Endothelial cell of umbilical vein (primary cell): Measurements from ENCODE around the gene UBE2I. TPM values are rescaled to one million over a fixed set of nuclear protein-coding genes. Genes with fewer than 3 reads are reported as not detected.

Source experiments
- BruUV-seq: library from RNA; stranded (reverse); fragments of 400-500 nt; replicated peaks from 2 replicates; lab custom pipeline; 2021; lab: Mats Ljungman, UMichigan
- CTCF ChIA-PET: fragments of 300-600, 350-600 bp; sonication (Branson Sonifier 250); formaldehyde crosslinking; loops from one replicate; lab custom pipeline; 2021; ENCODE audit warnings: antibody characterized with exemption, inconsistent platforms; lab: Charles Lee
- POLR2A ChIA-PET: fragments of 300-600, 350-600 bp; sonication (Branson Sonifier 250); formaldehyde crosslinking; loops from one replicate; lab custom pipeline; 2021; ENCODE audit warnings: antibody characterized with exemption, inconsistent platforms; lab: Charles Lee
- DNase-seq: peaks from one replicate; pipeline ENCODE4 v3.0.0-alpha.2; 2011; ENCODE audit warnings: low read depth, low spot score
- FAIRE-seq: peaks from 2 replicates; lab custom pipeline; 2011; peaks lifted over from hg19 to GRCh38; lab: Jason Lieb, UNC
- H2AFZ ChIP-seq: 2 replicates; pipeline ENCODE4 v1.6.0; 2012; ENCODE audit warnings: low read depth, low read length, control low read depth, inconsistent platforms
- H3K27ac ChIP-seq: 2 replicates; pipeline ENCODE4 v1.5.1; 2011; ENCODE audit warnings: low read depth, mild to moderate bottlenecking, control low read depth, low read length, moderate library complexity; ENCODE audit not compliant: insufficient read depth
- H3K27me3 ChIP-seq, 2 experiments: 2 replicates each; pipeline versions ENCODE4 v1.6.0 to v1.6.1; 2011; ENCODE audit warnings: low read length in 2 of 2, mixed read lengths in 1 of 2; ENCODE audit not compliant: control insufficient read depth in 2 of 2, insufficient read depth in 2 of 2
- H3K36me3 ChIP-seq, 2 experiments: 2 replicates in 1 of 2; 3 replicates in 1 of 2; pipeline ENCODE4 v1.5.1; 2011; ENCODE audit warnings: low read length in 2 of 2, mild to moderate bottlenecking in 1 of 2, moderate library complexity in 1 of 2; ENCODE audit not compliant: control insufficient read depth in 2 of 2, insufficient read depth in 2 of 2; ENCODE audit errors: extremely low read depth in 1 of 2
- H3K4me1 ChIP-seq: 3 replicates; pipeline ENCODE4 v1.5.1; 2011; ENCODE audit warnings: mild to moderate bottlenecking, low read length; ENCODE audit not compliant: control insufficient read depth, insufficient read depth; ENCODE audit errors: extremely low read depth
- H3K4me2 ChIP-seq: 2 replicates; pipeline ENCODE4 v1.6.1; 2011; ENCODE audit warnings: low read length, control low read depth, mixed read lengths; ENCODE audit not compliant: insufficient read depth
- H3K4me3 ChIP-seq, 3 experiments: fragments of 200-600 bp in 1 of 3; sonication (generic), shearing (Covaris generic) in 1 of 3; replicated peaks in 1 of 3; 2 replicates each; pipeline ENCODE4 v1.5.1; 2011 to 2016; ENCODE audit warnings: control low read depth in 3 of 3, low read length in 3 of 3, mild to moderate bottlenecking in 2 of 3, inconsistent platforms in 1 of 3, low read depth in 1 of 3, moderate library complexity in 1 of 3; ENCODE audit not compliant: insufficient read depth in 1 of 3
- H3K79me2 ChIP-seq: 2 replicates; pipeline ENCODE4 v1.6.0; 2012; ENCODE audit warnings: low read length, inconsistent platforms; ENCODE audit not compliant: control insufficient read depth, insufficient read depth
- H3K9ac ChIP-seq: replicated peaks from 2 replicates; pipeline ENCODE3; 2011; ENCODE audit warnings: low read length, control low read depth; ENCODE audit not compliant: insufficient read depth; ENCODE audit errors: extremely low read depth
- H3K9me1 ChIP-seq: replicated peaks from 3 replicates; pipeline ENCODE4 v1.6.0; 2011; ENCODE audit warnings: mild to moderate bottlenecking, low read length; ENCODE audit not compliant: control insufficient read depth, insufficient read depth; ENCODE audit errors: extremely low read depth
- H3K9me3 ChIP-seq: replicated peaks from 2 replicates; pipeline ENCODE4 v1.5.1; 2012; ENCODE audit warnings: low read length, inconsistent platforms; ENCODE audit not compliant: control insufficient read depth, insufficient read depth
- H4K20me1 ChIP-seq: replicated peaks from 2 replicates; pipeline ENCODE3; 2011; ENCODE audit warnings: mild to moderate bottlenecking, low read length; ENCODE audit not compliant: control insufficient read depth, insufficient read depth; ENCODE audit errors: extremely low read depth
- CTCF ChIP-seq, 2 donors: IDR thresholded peaks; 1 replicate in 1 of 2; 2 replicates in 1 of 2; pipeline ENCODE4 v1.5.1; 2011; ENCODE audit warnings: low read length in 2 of 2, mild to moderate bottlenecking in 2 of 2, moderate library complexity in 2 of 2, control low read depth in 1 of 2, inconsistent platforms in 1 of 2, low read depth in 1 of 2; ENCODE audit not compliant: insufficient read depth in 1 of 2; ENCODE audit errors: extremely low read depth in 1 of 2
- EZH2 ChIP-seq: IDR thresholded peaks from 2 replicates; pipeline ENCODE4 v1.6.1; 2012; ENCODE audit warnings: borderline replicate concordance, low read depth, mild to moderate bottlenecking, moderate library complexity, low read length, inconsistent platforms; ENCODE audit not compliant: severe bottlenecking
- FOS ChIP-seq: IDR thresholded peaks from 2 replicates; pipeline ENCODE4 v1.6.1; 2011; ENCODE audit warnings: mild to moderate bottlenecking, low read length, moderate library complexity, borderline replicate concordance; ENCODE audit not compliant: insufficient read depth
- GATA2 ChIP-seq: IDR thresholded peaks from 2 replicates; pipeline ENCODE4 v1.7.0; 2011; ENCODE audit warnings: low read depth, mild to moderate bottlenecking, moderate library complexity, mixed read lengths, low read length; ENCODE audit not compliant: insufficient read length, insufficient read depth
- JUN ChIP-seq: IDR thresholded peaks from 2 replicates; pipeline ENCODE4 v1.6.1; 2011; ENCODE audit warnings: borderline replicate concordance, low read depth; ENCODE audit not compliant: insufficient read length, insufficient read depth
- MYC ChIP-seq: IDR thresholded peaks from one replicate; pipeline ENCODE4 v1.6.1; 2011; ENCODE audit warnings: mild to moderate bottlenecking, low read depth, low read length
- POLR2A ChIP-seq: IDR thresholded peaks from 2 replicates; pipeline ENCODE4 v1.6.1; 2012; ENCODE audit warnings: low read depth, mild to moderate bottlenecking, control low read depth, low read length
- POLR2AphosphoS5 ChIP-seq: IDR thresholded peaks from 2 replicates; pipeline ENCODE4 v1.6.1; 2012; ENCODE audit warnings: low read depth, mild to moderate bottlenecking, control low read depth, low read length, moderate library complexity; ENCODE audit not compliant: insufficient read depth
- dilution Hi-C: fragments of 300-500 bp; cut with MboI; formaldehyde crosslinking; loops from one replicate; pipeline ENCODE4 v1.15.0; 2019; ENCODE audit warnings: low sequenced_read_pairs; ENCODE audit not compliant: extremely low pct_ligation_motif_present
- intact Hi-C: fragments of 100-400 bp; cut with micrococcal nuclease; formaldehyde crosslinking; loops from one replicate; pipeline ENCODE4 v1.10.0; 2022
- polyA plus RNA-seq, 4 experiments: library from polyadenylated mRNA; depleted of rRNA in 3 of 4; stranded (reverse) in 3 of 4; unstranded in 1 of 4; fragments of >200 nt; gene quantifications; 2 replicates each; pipeline versions ENCODE4 v1.2.1 to v1.2.3, GENCODE V29; 2011 to 2012; ENCODE audit warnings: missing spikeins in 1 of 4
- total RNA-seq: library from RNA; stranded (reverse); gene quantifications from 2 replicates; pipeline ENCODE4 v1.2.3, GENCODE V29; 2021
- TF ChIP-seq, protein P1 (sequence below): IDR thresholded peaks from 2 replicates; pipeline ENCODE4 v1.6.1; 2011; ENCODE audit not compliant: insufficient read depth, insufficient read length

Gene UBE2I
- total and polyA plus RNA-seq, 2 donors (not counting 3 experiments of a cell fraction or from before 2014, with no cell fraction given) = 122 to 233 TPM

- peak overlapping the region; percentile 33 for H2AFZ ChIP-seq
- no TSS peak for BruUV-seq
- FAIRE-seq (no peak), DNase-seq (no peak)
- H3K79me2 ChIP-seq = peaks cover 34% of the 10 kb centered on the region
- H3K27ac ChIP-seq = no peak overlapping the region
- peaks cover 14% of the 10 kb centered on the region for H3K4me1 ChIP-seq
- no peak overlapping the region for H3K4me2 ChIP-seq
- no peaks in the 10 kb centered on the region for H3K27me3 ChIP-seq
- peak overlapping the region in 1 of 3 experiments; percentile 50 for H3K4me3 ChIP-seq
- dilution Hi-C loops (no loop called here), intact Hi-C loops (loop anchor here (10.0 kb wide), 2 partner anchors 96 to 476 kb away; partner anchors contain the start of genes NUBP2 and SPSB3)
- H3K9me1 ChIP-seq = no peaks in the 10 kb centered on the region
- H3K36me3 ChIP-seq = no peaks in the 10 kb centered on the region
- ChIA-PET POLR2A (no interaction called here), CTCF (interaction anchor here (1.5 to 1.8 kb wide), 2 partner anchors 7 to 57 kb away, joined by 3 to 6 read pairs; no protein-coding TSS in a partner anchor)
- H3K9me3 ChIP-seq = no peaks in the 10 kb centered on the region
- TF ChIP-seq JUN (no peak), FOS (no peak), POLR2AphosphoS5 (peak; percentile 52), CTCF (IDR thresholded peaks at IDR 0.05; ENCODE audit: extremely low read depth in 1 of 2, insufficient read depth in 1 of 2, low read depth in 1 of 2, low read length in 2 of 2) (no peak), MYC (no peak), POLR2A (peak; percentile 51), EZH2 (no peak), GATA2 (no peak)
- TF ChIP-seq, protein P1, sequence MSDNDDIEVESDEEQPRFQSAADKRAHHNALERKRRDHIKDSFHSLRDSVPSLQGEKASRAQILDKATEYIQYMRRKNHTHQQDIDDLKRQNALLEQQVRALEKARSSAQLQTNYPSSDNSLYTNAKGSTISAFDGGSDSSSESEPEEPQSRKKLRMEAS = no peak
- no peaks in the 10 kb centered on the region for H4K20me1 ChIP-seq
- H3K9ac ChIP-seq = no peak overlapping the region
These were observed 1.1 kb upstream of the UBE2I start for GRCh38 chr16:1308036-1308976.
